Posterior cingulate gyrus (tissue), 11 donors: ENCODE data around the gene TRPM5.
A peak's percentile ranks its signal among the peaks of the same experiment; 100 is the strongest.

Experiments used
- DNase-seq, 10 donors: peaks; one replicate each; pipeline versions ENCODE4 v3.0.0 to v3.0.0-alpha.2; 2020 to 2021; ENCODE audit warnings: mixed read lengths in 3 of 10
- intact Hi-C: fragments of 100-400 bp; cut with DNase I; formaldehyde crosslinking; loops from one replicate; pipeline ENCODE4 v1.15.1; 2023

The TRPM5 gene

DNA sequence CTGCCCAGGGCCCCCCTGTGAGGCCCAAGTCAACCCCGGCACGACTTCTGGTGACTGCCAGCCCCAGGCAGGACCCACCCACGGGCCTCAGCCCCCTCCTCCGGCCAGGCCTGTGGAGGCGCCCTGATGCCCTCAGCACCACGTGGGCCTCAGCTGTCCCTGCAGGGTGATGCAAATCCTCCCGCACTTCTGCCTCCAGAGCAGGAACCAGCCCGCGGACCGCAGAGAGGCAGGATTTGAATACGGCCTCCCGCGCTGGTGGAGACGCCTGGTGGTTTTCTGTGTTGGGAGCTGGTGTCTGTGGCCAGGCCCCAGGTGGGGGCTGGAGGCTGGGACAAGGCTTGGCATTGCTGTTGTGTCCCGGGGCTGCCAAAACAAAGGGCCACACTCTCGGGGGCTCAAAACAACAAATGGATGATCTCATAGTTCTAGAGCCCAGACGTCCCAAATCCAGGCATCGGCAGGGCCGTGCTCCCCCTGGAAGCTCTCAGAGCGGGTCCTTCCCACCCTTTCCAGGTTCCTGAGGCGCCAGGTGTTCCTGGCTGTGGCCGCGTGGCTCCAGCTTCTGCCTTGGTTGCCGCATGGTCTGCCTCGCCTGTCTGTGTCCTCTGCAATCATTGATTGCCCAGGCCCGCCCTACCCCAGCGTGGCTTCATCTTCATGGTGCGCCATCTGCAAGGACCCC, 19.4 kb downstream of the TRPM5 start:
- peak in 1 of 10 donors; percentile 76 for DNase-seq
- intact Hi-C loops, result no loop called here

DNA sequence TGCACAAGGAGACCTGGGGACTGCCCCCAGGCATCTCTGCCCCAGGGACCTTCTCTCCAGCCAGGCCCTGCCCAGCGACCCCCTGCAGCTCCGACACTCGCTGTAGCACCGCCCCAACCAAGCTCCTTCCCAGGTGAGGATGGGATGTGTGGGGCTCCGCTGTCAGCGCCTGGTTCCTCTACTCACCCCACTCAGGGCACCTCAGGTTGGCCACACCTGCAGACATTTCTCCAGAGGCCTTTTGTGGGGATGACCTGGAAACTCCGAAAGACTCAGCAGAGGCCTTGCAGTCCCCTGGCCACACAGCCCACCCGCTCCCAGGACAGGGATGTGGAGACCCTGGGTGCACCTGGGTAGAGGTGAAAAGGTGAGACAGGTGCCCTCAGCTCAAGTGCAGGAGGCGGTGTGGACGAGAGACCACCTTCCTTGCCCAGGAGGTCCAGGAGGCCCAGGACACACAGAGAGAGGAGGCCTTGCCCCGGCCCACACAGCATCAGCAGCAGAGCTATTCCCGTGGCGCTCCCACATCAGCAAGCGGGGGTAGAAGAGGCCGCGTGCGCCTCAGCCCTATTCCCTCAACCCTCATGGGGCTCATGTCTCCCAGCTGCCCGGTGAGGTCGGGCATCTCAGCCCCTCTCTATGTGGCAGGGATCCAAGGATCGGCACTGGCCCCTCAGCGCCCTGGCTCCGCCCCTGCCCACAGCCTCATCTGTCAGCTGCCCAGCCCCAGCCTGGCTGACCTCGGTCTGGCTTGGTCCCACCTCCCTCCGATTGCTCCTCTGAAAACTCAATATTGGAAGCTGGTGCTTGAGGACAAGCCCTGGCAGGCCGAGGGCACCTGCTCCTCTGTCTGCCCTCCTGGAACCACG, 20.9 kb downstream of the TRPM5 start:
- peak in 1 of 10 donors; percentile 77 for DNase-seq
- intact Hi-C loops, result no loop called here

DNA sequence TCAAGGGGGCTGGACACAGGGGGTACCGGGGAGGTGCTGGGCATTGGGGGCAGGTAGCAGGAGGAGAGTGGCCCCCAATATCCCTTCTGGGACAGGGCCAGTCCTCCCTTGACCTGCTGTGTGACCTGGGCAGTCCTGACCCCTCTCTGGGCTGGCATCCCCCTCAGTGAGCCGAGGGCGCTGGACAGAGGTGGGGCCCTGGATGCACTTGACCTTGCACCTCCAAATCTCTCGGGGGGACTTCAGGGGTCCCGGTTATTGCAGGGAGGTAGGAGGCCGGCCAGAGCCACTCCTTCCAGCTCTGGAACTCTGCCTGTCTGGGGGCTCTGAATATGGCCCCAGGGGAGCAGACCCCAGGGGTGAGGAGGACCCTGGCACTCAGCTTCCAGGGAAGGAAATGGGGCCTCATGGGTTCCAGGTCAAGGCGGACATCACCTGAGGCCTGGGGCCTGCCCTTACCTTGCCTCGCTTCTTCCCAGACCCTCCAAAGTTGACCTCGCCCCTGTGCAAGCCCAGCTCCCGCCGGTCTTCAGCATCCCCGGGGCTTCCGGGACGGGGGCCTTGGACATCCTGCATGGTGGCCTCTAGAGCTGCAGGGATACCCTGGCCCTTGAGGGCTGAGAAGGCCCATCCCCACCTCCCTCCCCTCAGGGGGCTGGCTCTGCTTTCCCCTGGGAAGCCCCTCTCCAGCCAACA, 21.7 kb downstream of the TRPM5 start:
- intact Hi-C loops, result no loop called here
- peak in 4 of 10 donors; percentile 9 to 58 (median 36) for DNase-seq

DNA sequence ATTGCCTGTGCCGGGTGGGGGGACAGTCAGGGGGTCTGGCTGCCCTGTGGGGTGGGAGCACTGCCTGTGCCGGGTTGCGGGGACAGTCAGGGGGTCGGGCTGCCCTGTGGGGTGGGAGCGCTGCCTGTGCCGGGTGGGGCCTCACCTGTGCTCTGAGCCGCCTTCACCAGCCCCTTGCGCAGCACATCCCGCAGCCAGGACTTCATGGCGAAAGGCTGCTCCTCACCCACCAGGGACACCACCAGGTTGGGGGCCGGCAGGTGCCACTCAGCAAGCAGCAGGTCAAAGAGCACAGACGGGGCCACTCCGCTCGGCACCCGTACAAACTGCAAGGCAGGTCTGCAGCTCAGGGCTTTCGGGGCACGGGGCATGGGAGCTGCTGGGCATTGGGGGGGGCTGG, 22.3 kb downstream of the TRPM5 start:
- intact Hi-C loops, result no loop called here

DNA sequence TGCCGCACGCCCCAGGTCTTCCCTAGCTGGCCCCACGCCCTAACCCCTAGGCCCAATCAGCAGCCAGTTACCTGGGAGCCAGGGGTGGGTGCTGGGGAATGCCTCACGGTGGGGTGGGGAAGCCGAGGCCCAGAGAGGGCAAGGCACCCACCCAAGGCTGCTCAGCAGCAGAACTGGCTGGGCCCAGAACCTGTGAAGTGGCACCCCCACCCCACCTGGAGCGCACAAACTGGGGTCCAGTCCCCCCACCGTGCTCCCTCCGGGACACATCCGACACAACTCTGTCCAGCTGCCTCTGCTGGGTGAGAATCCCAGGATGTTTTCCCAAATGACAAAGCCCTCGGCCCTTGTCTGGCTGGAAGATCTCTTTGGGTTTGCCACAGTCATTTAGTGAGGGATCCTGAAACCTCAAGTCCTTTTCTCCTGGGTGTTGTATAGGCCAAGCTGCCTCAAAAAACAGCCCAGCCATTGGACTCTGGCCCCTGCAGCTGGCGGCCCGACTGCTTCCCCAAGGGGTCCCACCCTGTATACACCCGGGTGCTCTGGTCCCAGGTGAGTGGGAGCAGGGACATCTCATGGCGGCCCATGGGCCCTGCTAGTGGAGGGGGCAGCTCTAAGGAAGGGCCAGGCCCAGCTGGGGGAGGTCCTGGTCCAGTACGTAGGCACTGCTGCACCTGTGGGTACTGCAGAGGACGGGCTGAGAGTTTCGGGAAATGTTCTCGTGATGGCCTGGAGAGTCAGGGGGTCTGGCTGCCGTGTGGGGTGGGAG, 22.9 kb downstream of the TRPM5 start:
- intact Hi-C loops, result no loop called here
- DNase-seq, result peak in 4 of 10 donors; percentile 19 to 81 (median 66)

More for the DNA sequence above, 22.3 kb downstream of the TRPM5 start:
- peak in 4 of 10 donors; percentile 23 to 78 (median 66) for DNase-seq

DNA sequence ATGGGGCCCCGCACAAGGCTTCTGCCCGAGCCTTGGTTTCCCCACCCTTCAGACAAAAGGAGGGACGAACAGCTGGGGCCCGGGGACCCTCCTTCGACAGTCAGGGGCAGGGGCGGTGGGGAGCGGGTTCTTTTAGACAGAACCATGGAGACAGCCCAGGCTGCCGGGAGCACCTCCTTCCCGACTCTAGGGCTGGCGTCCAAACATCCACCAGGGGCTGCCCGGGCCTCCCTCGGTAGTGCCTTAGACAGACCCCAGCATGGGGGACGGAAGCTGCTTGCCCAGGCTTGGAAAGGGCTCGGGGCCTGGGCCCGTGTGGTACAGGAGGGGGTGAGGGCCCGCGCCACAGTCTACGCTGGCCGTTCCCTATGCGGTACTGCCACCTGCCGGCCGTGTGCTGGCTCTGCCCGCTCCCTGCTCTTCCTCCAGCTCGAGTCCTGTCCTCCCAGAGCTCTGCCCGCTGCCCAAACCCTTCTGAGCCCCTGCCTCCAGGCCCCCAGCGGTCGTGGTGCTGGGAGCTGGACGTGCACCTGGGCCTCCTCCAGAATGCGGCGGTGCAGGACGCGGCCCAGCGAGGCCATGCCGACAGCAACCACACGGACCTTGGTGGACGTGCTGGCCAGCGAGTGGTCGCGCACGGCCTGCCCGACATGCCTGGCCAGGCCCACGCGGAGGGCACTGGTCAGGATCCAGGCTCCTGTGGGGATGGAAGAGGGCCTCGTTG, 23.6 kb downstream of the TRPM5 start:
- intact Hi-C loops, result loop anchor here (1.0 kb wide), 1 partner anchor 115 kb away; no protein-coding TSS in a partner anchor
- DNase-seq, result peak; percentile 42 to 96 (median 74)

DNA sequence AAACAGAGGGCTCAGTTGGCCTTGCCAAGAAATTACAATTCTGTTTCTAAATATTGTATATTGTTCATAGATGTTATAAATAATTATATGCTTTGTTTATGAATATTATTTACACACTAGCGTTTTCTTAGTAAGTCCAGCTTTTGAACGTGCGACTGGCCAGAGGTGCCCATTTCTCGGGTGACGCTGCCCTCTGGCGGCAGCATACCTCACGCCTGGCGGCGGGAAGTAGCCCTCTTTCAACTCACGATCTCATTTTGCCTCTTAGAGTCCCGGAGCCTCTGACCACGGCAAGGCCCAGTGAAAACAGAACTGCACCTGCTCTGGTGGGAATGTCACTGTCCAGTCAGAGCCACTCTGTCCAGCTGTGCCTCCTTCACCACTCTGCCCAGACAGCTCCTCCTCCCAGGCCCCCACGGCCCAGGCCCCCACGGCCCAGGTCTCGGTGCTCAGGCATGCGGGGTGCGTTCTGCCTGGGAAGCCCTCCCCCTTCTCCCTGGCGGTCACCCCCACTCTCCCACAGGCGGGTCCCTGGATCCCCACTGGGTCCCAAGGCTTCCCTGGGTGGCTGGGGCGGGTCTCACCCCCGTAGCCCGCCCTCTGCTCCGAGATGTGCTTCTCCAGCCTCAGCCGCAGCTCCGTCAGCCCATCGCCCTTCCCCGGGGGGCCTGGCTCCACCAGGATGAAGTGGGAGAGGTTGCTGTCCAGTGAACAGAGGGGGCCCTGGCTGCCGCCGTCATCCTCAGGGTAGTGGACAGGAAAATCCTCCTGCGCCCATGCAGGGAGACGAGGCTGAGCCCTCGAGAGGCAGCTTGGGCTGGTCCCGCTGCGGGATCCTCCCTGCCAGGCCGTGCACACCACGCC, 24.4 kb downstream of the TRPM5 start:
- peak; percentile 58 to 97 (median 73) for DNase-seq
- intact Hi-C loops, result loop anchor here (1.0 kb wide), 2 partner anchors 115 to 223 kb away; no protein-coding TSS in a partner anchor

DNA sequence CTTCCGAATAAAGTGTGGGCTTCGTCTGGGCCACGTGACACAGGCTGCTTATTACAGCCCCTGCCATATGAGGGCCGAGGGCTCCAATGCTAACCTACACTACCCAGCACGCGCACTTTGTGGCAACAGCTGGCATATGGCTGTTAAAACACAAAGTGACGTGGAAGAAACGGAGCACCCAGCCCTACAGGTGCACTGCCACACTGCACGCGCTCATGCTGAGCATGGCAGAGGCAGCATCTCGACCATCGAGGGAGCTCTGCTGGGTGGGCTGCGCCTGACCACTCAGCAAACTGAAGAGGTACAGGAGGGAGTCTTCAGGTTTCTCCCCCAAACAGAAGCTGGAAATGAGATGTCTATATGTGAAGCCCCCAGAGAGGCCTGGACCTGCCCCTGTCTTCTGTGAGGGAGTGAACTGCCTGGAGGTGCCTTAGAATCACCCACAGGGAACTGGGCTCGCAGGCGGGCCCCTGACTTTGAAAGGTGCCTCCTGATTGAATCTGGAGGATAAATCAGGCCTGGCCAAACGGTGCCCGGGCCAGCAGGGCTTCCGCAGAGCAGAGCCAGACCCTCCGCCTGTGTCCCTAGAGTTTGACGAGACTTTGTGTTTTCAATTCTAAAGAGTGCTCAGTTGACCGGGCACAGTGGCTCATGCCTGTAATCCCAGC, 25.5 kb downstream of the TRPM5 start:
- intact Hi-C loops, result loop anchor here (1.0 kb wide), 1 partner anchor 222 kb away; no protein-coding TSS in a partner anchor
- DNase-seq, result peak in 4 of 10 donors; percentile 16 to 69 (median 63)

DNA sequence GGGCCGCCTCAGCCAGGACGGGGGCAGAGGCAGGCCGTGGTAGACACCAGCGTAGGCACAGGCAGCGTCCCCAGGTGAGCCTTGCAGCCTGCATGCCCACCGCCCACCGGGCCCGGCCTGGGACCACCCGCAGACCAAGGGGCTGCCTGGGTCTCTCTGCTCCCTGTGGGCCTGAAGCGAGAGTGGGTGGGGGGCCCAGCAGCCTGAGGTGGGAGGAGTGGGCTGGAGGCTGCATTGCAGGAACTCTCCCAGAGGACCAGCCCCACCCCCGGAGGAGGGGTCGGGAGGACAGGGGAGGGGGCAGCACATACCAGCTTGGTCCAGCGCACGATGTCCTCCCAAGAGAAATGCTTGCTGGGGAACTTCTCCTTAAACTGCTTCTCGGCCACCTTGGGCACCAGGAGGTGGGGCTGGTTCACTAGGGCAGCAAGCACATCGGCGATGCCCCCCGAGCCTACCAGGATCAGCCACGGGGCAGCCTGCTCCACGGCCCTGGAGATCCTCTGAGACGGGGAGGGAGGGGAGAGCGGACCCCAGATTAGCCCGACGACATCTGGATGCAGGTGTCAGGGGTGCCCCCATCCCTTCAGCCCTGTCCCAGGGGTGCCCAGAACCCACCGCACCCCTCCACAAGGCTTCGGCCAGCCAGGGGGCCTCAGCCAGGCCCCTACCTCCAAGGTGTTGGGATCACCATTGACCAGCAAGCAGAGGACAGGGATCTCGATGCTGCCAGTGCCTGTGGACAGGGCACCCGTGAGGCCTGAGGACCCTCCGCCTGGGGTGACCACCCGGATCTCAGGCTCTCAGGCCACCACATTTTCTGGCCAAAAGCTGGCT, 26.2 kb downstream of the TRPM5 start:
- peak in 4 of 10 donors; percentile 25 to 73 (median 68) for DNase-seq

DNA sequence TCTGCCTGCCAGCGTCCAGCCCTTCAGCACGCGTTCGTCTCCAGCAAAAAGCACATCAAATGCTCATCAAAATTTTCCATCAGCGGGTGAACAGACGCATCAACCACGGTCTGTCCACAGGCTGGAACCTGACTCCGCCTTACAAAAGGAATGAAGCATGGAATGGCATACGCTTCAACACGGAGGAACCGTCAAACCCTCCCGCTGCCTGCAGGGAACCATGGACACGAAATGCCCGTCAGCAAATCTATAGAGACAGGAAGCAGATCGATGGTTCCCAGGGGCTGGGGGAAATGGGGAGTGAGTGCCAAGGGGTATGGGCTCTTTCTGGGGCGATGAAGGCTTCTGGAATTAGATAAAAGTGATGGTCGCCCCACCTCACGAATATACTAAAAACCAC, 27.5 kb downstream of the TRPM5 start:
- DNase-seq, result no peak
- intact Hi-C loops, result no loop called here

More for the DNA sequence above, 26.2 kb downstream of the TRPM5 start:
- intact Hi-C loops, result no loop called here

DNA sequence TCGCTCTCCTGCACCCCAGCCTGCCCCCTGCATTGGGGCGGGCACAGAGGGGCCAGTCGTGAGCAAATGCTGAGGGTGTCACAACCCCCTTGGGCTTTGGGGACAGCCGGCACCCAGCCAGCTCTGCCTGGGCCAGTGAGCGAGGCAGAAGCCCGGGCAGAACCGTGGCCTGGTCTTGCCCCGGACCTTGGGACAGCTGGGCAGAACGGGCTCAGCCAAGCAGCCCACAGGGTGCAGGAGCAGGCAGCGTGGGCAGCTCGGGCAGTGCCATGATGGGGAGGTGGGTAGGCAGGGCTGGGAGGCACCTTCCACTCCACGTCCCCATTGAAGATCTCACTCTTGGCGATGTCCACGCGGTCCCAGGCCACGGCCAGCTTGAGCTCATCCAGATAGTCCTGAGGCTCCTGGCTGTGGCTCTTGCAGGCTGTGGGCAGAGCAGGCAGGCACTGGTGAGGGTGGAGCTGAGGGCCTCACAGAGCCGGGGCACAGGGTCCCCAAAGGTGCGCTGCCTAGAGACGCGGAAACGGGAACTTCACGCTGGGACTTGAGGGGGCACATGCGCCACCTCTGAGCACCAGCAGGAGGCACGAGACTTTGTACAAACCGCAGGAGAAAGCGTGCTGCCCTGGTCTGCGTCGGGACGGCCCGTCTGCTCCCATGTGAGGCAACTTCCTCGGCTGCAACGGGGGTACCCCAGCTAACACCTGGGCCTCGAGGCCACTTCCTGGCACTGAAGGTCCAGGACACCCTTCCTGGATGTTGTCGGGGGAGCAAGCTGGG, 28.5 kb downstream of the TRPM5 start:
- intact Hi-C loops, result no loop called here
- no peak for DNase-seq

DNA sequence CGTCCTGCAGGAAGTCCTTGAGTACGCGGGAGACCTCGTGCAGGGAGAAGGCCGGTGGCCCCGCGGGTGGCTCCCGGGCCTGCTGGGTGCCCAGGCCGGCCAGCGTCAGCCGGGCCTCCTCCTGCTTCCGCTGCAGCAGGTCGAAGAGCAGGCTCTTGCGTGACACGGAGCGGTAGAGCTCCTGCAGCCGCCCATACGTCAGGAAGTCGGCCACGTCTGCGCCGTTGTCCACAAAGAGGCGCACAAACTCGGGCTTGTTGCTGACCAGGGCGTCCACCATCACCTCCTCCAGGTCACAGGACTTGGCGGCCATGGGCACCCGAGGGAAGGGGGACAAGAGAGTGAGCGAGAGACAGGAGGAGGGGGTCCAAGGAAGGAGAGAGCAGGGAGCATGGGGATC, 29.1 kb downstream of the TRPM5 start:
- no peak for DNase-seq
- intact Hi-C loops, result no loop called here

DNA sequence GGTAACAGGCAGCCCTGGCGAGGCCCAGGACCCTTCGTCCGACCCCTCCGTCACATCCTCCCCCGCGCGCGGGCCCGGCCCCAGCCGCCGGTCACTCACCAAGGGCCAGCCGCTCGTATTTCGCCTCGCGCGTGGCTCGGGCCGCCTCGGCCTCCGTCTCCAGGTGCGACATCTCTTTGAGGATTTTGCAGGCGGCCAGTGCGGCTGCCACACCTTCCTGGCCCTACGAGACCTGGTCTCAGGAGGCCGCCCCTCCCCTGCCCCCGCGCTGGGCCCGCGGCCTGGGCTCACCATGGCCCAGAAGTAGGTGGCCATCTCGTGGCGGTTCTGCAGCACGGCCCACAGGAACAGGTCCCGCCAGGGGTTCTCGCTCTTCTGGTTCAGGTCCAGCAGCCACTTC, 29.7 kb downstream of the TRPM5 start:
- no peak for DNase-seq
- intact Hi-C loops, result no loop called here

DNA sequence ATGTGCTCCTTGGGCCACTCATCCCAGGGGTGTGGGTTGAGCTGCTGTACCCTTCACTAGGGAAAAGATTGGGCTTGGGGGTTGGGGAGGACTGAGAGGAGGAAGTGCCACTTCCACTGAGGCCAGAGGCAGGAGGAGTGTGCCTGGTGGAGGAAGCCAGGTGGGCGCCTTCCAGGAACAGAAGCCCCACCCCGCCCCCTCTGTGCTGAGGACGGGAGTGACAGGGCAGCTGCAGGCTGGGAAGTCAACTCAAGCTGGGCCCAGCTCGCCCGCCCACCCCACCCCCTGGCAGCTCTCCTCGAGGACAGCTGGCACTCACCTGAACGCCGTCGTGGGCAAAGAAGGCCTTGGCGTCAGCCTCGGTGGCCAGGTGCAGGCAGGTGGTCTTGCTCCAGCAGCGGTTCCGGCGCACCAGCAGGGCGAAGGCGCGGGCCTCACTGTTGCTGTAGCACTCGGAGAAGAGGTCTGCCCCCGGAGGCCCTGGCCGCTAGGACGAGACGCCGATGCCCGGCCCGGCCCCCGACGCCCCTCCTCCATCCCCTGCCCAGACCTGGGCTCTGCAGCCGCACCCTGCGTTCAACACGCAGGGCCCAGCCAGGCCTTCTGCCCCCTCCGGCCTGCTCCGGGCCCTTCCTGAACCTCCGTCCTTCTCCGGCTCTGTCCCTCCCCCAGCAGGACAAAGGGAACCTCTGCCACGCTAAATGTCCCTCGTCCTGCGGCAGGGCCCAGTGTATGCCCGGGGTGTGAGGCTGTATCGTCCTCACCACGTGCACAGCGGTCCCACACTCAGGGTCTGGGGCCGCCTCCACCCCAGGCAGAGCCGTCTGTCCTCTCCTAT, 30.4 kb downstream of the TRPM5 start:
- no peak for DNase-seq
- intact Hi-C loops, result no loop called here

DNA sequence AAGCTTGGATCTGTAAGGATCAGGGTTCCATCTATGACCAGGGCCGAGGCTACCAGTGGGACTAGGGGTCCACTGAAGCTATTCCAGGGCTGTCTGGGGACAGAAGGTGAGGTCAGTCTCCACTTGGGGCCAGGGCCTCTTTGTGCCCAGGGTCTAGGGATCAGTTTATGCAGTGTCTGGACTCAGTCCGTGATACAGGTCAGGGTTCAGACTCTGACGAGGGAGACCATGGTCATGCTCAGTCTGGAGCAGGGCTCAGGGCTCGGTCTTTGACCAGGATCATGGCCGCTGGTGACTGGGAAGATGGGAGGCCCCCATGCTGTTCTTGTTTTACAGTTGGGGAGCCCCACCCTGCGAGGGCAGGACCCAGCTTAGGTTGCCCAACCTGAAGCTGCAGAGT, 32.0 kb downstream of the TRPM5 start:
- intact Hi-C loops, result no loop called here
- DNase-seq, result no peak
